Measurements from ENCODE around the gene ZBTB7A.

GRCh38 chr19:4061683-4062418 lies 4.8 kb downstream of the ZBTB7A start:
- TF ChIP-seq CTCF (conservative IDR thresholded peaks at IDR 0.05 in 1 of 2, IDR thresholded peaks at IDR 0.05 in 1 of 2; ENCODE audit: low read depth in 1 of 2, low read length in 2 of 2) (no peak), EZH2 (IDR thresholded peaks at IDR 0.05; ENCODE audit: low read length, missing control alignments) (no peak)

Measured in fibroblast of lung (primary cell).